ENCODE data around the gene TEAD4. TPM values are rescaled to one million over a fixed set of nuclear protein-coding genes. Genes with fewer than 3 reads are reported as not detected.

Gene TEAD4
- total RNA-seq, 1 experiment from 2014 or later = 43.2 TPM

- DNase-seq (ENCODE audit: low read depth, low spot score) (no peak), ATAC-seq (no peak)
- TF ChIP-seq SIN3A (IDR thresholded peaks at IDR 0.05; ENCODE audit: low read depth) (no peak), EGR1 (IDR thresholded peaks at IDR 0.05; ENCODE audit: low read depth) (no peak), POLR2AphosphoS5 (IDR thresholded peaks at IDR 0.05; ENCODE audit: low read depth, low read length) (no peak)
- H3K9me2 ChIP-seq (ENCODE audit: insufficient read depth) = no peaks in the 10 kb centered on the region
- ChIA-PET RAD21 (ENCODE audit: low non-redundant PET in 1 of 2, low total read pairs in 2 of 2, uncharacterized antibody in 2 of 2, unreplicated experiment in 2 of 2) (no interaction called here), POLR2A (no interaction called here), CTCF (interaction anchor here (2.5 kb wide), 1 partner anchor 10 kb away, joined by 7 read pairs; no protein-coding TSS in a partner anchor)
- H3K4me1 ChIP-seq (ENCODE audit: control insufficient read depth in 1 of 2, insufficient read depth in 2 of 2, low read length in 2 of 2) = peaks cover under 1 to 10% of the 10 kb centered on the region in 2 experiments; a peak in 3 of 4 replicates
- BruUV-seq (replicated peaks) = no TSS peak
- no peaks in the 10 kb centered on the region for H3K27me3 ChIP-seq (ENCODE audit: insufficient read depth, low read length)
- H3K4me2 ChIP-seq (ENCODE audit: low read length) = peak overlapping the region; percentile 21
- no peak overlapping the region for H3K27ac ChIP-seq (ENCODE audit: low read depth, low read length)
- no peaks in the 10 kb centered on the region for H3K9me3 ChIP-seq (ENCODE audit: control insufficient read depth in 1 of 2, insufficient read depth in 1 of 2, low read depth in 1 of 2, low read length in 2 of 2)
- no peaks in the 10 kb centered on the region for H4K20me1 ChIP-seq (ENCODE audit: insufficient read depth)
- H2AFZ ChIP-seq (ENCODE audit: low read depth, low read length, poor library complexity, severe bottlenecking) = no peak overlapping the region
- H3K79me2 ChIP-seq (ENCODE audit: insufficient read depth, low read length) = no peaks in the 10 kb centered on the region
- H3K9ac ChIP-seq (ENCODE audit: low read length) = no peak overlapping the region
- no peak overlapping the region for H3K4me3 ChIP-seq (replicated peaks in 1 of 2; ENCODE audit: low read depth in 1 of 2, low read length in 2 of 2)
- H3K36me3 ChIP-seq (ENCODE audit: control insufficient read depth in 1 of 2, insufficient read depth in 2 of 2, low read length in 2 of 2) = no peaks in the 10 kb centered on the region
- intact Hi-C loops (cut with micrococcal nuclease) = no loop called here
Measured at GRCh38 chr12:3083241-3083920, 124.2 kb downstream of the TEAD4 start.

- Histone ChIP-seq H3K36me3 (ENCODE audit: control insufficient read depth in 1 of 2, insufficient read depth in 2 of 2, low read length in 2 of 2) (no peaks in the 10 kb centered on the region), H3K9me3 (ENCODE audit: control insufficient read depth in 1 of 2, insufficient read depth in 1 of 2, low read depth in 1 of 2, low read length in 2 of 2) (no peaks in the 10 kb centered on the region), H3K4me3 (replicated peaks in 1 of 2; ENCODE audit: low read depth in 1 of 2, low read length in 2 of 2) (no peak overlapping the region), H3K27ac (ENCODE audit: low read depth, low read length) (no peak overlapping the region), H3K4me1 (ENCODE audit: control insufficient read depth in 1 of 2, insufficient read depth in 2 of 2, low read length in 2 of 2) (peaks cover 0 to 8% of the 10 kb centered on the region in 2 experiments; a peak in 1 of 4 replicates), H2AFZ (ENCODE audit: low read depth, low read length, poor library complexity, severe bottlenecking) (no peak overlapping the region), H3K9ac (ENCODE audit: low read length) (no peak overlapping the region), H4K20me1 (ENCODE audit: insufficient read depth) (no peaks in the 10 kb centered on the region), H3K79me2 (ENCODE audit: insufficient read depth, low read length) (no peaks in the 10 kb centered on the region), H3K9me2 (ENCODE audit: insufficient read depth) (no peaks in the 10 kb centered on the region), H3K4me2 (ENCODE audit: low read length) (no peak overlapping the region; the same call in 1 of the 2 replicates), H3K27me3 (ENCODE audit: insufficient read depth, low read length) (no peaks in the 10 kb centered on the region)
- BruUV-seq (replicated peaks) = no TSS peak
- ChIA-PET CTCF (interaction anchor here (2.5 kb wide), 1 partner anchor 10 kb away, joined by 7 read pairs; no protein-coding TSS in a partner anchor), POLR2A (no interaction called here), RAD21 (ENCODE audit: low non-redundant PET in 1 of 2, low total read pairs in 2 of 2, uncharacterized antibody in 2 of 2, unreplicated experiment in 2 of 2) (no interaction called here)
- peak; percentile 58; the same call in 1 of the 2 replicates for ATAC-seq
- TF ChIP-seq MAX (IDR thresholded peaks at IDR 0.05) (no peak), POLR2AphosphoS5 (IDR thresholded peaks at IDR 0.05; ENCODE audit: low read depth, low read length) (no peak), POLR2A (IDR thresholded peaks at IDR 0.05; ENCODE audit: borderline replicate concordance, extremely low read depth, insufficient read depth, insufficient read length) (no peak), CEBPB (IDR thresholded peaks at IDR 0.05; ENCODE audit: low read depth) (no peak), ATF3 (IDR thresholded peaks at IDR 0.05) (no peak), FOSL1 (IDR thresholded peaks at IDR 0.05; ENCODE audit: low read depth) (no peak)
- no peak for DNase-seq (ENCODE audit: low read depth, low spot score)
- intact Hi-C loops (cut with micrococcal nuclease) = no loop called here
Measured at GRCh38 chr12:3083921-3084347, 124.7 kb downstream of the TEAD4 start.
